Measurements from ENCODE around the gene MOBP. TPM values are rescaled to one million over a fixed set of nuclear protein-coding genes. Genes with fewer than 3 reads are reported as not detected.
"Not testable (repeated sequence)": the region's sequence is repeated elsewhere in the genome, so short reads cannot be mapped to it uniquely, and the experiment has no call there.

The MOBP gene, protein sequence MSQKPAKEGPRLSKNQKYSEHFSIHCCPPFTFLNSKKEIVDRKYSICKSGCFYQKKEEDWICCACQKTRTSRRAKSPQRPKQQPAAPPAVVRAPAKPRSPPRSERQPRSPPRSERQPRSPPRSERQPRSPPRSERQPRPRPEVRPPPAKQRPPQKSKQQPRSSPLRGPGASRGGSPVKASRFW
- total RNA-seq (2012; rRNA removed) (not detected in 2 replicates), polyA plus RNA-seq (2012; rRNA removed) (not detected in 2 replicates), Bru-seq, nascent RNA (percentile 2 among the genes with signal in this experiment), BruChase-seq, experiment 1, labeled RNA remaining after a 6-hour chase (percentile 5 among the genes with signal in this experiment), BruChase-seq, experiment 2, labeled RNA remaining after a 2-hour chase (percentile 7 among the genes with signal in this experiment)
- polyA plus RNA-seq (2012; cell fraction: cytosol; rRNA removed): not detected in 2 replicates
- not detected in 2 replicates for polyA plus RNA-seq (2012; cell fraction: nucleus; rRNA removed; ENCODE audit: low replicate concordance)
- long read RNA-seq: 0 reads

DNA sequence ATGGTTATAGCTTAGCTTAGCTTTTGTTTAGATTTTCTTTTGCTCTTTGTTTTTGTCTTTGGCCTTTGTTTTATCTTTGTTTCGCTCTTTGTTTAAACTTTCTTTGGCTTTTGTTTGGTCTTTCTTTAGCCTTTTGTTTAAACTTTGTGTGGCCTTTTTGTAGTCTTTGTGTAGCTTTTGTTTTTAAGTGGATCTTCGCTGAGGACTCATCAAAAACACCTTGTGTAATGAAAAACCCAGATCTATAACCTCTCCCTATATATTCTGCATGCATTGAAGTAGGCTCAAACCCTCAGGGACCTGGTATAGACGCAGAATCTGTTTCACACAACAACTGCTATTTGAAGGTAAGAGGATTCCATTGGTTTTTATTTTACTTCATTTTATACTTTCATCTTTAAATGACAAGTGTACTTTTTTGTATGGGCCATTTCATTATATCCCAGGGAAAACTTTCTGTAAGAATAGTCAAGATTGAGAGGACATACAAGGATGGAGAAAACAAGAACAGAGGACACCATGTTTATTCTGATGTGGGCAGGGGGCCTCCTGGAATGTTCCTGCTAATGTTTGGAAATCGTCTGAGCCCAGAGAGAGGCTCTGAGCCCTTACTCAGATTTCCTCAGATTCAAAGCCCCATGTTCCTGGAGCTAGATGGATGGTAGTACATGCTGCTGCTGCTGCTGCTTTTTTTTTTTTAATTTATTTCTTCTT lies at the start of gene MOBP:
TSS of gene MOBP (plus strand) at position 287 of the 714 bp plus-strand sequence. CDS start 34,390 bp downstream, outside the sequence.
- H3K9ac ChIP-seq (ENCODE audit: low read depth, low read length): no peak within 1 kb of the TSS
- no peaks in the 10 kb centered on the region for H3K9me1 ChIP-seq (ENCODE audit: insufficient read depth, low read length)
- H3K4me3 ChIP-seq (ENCODE audit: insufficient read depth, low read depth, low read length): no peak within 1 kb of the TSS
- no peak within 1 kb of the TSS for H3K27ac ChIP-seq (ENCODE audit: insufficient read depth, low read length)
- no peak within 1 kb of the TSS for H2AFZ ChIP-seq (replicated peaks; ENCODE audit: low read length, poor library complexity)
- H2AK9ac ChIP-seq (replicated peaks; ENCODE audit: low read depth, low read length, poor library complexity): no peak within 1 kb of the TSS
- ATAC-seq (ENCODE audit: low read depth) (no peak), DNase-seq (no peak)
- H4K20me1 ChIP-seq (ENCODE audit: insufficient read depth, low read length): no peaks in the 10 kb centered on the region
- H4K5ac ChIP-seq (ENCODE audit: low read depth, low read length): no peak within 1 kb of the TSS
- H3K23ac ChIP-seq (ENCODE audit: low read depth, low read length): no peak within 1 kb of the TSS
- dilution Hi-C loops (cut with HindIII; ENCODE audit: low sequenced_read_pairs, unreplicated experiment) (no loop called here), intact Hi-C loops (cut with micrococcal nuclease) (no loop called here), in situ Hi-C loops (cut with MboI; ENCODE audit: low sequenced_read_pairs) (no loop called here)
- no TSS peak for BruUV-seq (replicated peaks)
- no peaks in the 10 kb centered on the region for H3K36me3 ChIP-seq (ENCODE audit: control insufficient read depth, insufficient read depth, low read length)
- no peaks in the 10 kb centered on the region for H3K79me1 ChIP-seq (ENCODE audit: low read depth in 1 of 2, low read length in 2 of 2)
- no peak within 1 kb of the TSS for H3K14ac ChIP-seq (replicated peaks; ENCODE audit: low read depth, low read length)
- H4K91ac ChIP-seq (ENCODE audit: insufficient read depth, low read depth, low read length): no peak within 1 kb of the TSS
- H3K18ac ChIP-seq (ENCODE audit: low read depth, low read length): no peak within 1 kb of the TSS
- H3K4me2 ChIP-seq (ENCODE audit: low read depth, low read length): no peak within 1 kb of the TSS
- H2BK5ac ChIP-seq (ENCODE audit: low read depth, low read length, poor library complexity, severe bottlenecking): no peak within 1 kb of the TSS
- no peak within 1 kb of the TSS for H3K56ac ChIP-seq (ENCODE audit: extremely low read depth, insufficient read depth, low read length)
- no peak for TF ChIP-seq FOS (IDR thresholded peaks at IDR 0.05; ENCODE audit: low read depth, low read length)
- no peak for TF ChIP-seq MAFK (IDR thresholded peaks at IDR 0.05; ENCODE audit: low read depth, low read length)
- TF ChIP-seq SMC3 (IDR thresholded peaks at IDR 0.05; ENCODE audit: low read depth, low read length): no peak
- ChIA-PET POLR2A (ENCODE audit: unreplicated experiment) (no interaction called here), CTCF (no interaction called here)
- no peaks in the 10 kb centered on the region for H3K9me3 ChIP-seq (ENCODE audit: control insufficient read depth, insufficient read depth, low read length)
- no peak within 1 kb of the TSS for H2BK15ac ChIP-seq (ENCODE audit: low read depth, low read length)
- H3K4ac ChIP-seq (ENCODE audit: low read depth, low read length): no peak within 1 kb of the TSS
- H2AK5ac ChIP-seq (ENCODE audit: low read depth, low read length): no peak within 1 kb of the TSS
- no peak within 1 kb of the TSS for H2BK120ac ChIP-seq (ENCODE audit: low read depth, low read length)
- H4K8ac ChIP-seq (ENCODE audit: low read depth in 2 of 2, low read length in 2 of 2): no peak within 1 kb of the TSS
- no peaks in the 10 kb centered on the region for H3K4me1 ChIP-seq (ENCODE audit: control insufficient read depth, insufficient read depth, low read length)
- no peak within 1 kb of the TSS for H2BK20ac ChIP-seq (ENCODE audit: low read depth, low read length)
- no peaks in the 10 kb centered on the region; the same call in 1 of the 2 replicates for H3K27me3 ChIP-seq (ENCODE audit: control insufficient read depth, insufficient read depth, low read length)
- no CpG with 5 or more reads among the region's 4 CpGs for WGBS, 2 experiments (ENCODE audit: extremely low coverage in 2 of 2, insufficient read length in 1 of 2)

DNA sequence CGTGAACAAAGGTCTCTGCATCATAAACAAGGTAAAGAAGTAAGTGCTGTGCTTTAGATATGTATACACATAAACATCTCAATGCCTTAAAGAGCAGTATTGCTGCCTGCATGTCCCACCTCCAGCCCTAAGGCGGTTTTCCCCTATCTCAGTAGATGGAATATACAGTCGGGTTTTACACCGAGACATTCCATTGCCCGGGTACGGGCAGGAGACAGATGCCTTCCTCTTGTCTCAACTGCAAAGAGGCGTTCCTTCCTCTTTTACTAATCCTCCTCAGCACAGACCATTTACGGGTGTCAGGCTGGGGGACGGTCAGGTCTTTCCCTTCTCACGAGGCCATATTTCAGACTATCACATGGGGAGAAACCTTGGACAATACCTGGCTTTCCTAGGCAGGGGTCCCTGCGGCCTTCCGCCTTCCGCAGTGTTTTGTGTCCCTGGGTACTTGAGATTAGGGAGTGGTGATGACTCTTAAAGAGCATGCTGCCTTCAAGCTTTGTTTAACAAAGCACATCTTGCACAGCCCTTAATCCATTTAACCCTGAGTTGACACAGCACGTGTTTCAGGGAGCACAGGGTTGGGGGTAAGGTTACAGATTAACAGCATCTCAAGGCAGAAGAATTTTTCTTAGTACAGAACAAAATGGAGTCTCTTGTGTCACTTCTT lies 48.8 kb upstream of the MOBP start:
- H4K91ac ChIP-seq (ENCODE audit: insufficient read depth, low read depth, low read length); H2BK20ac ChIP-seq (ENCODE audit: low read depth, low read length); H4K8ac ChIP-seq (ENCODE audit: low read depth in 2 of 2, low read length in 2 of 2); H3K4me2 ChIP-seq (ENCODE audit: low read depth, low read length); CTCF ChIA-PET; H2BK120ac ChIP-seq (ENCODE audit: low read depth, low read length); H3K18ac ChIP-seq (ENCODE audit: low read depth, low read length); H3K56ac ChIP-seq (ENCODE audit: extremely low read depth, insufficient read depth, low read length); H3K27me3 ChIP-seq (ENCODE audit: control insufficient read depth, insufficient read depth, low read length); intact Hi-C loops (cut with micrococcal nuclease); H3K27ac ChIP-seq (ENCODE audit: insufficient read depth, low read length); POLR2A ChIA-PET (ENCODE audit: unreplicated experiment); dilution Hi-C loops (cut with HindIII; ENCODE audit: low sequenced_read_pairs, unreplicated experiment); H2AK9ac ChIP-seq (replicated peaks; ENCODE audit: low read depth, low read length, poor library complexity); H2BK15ac ChIP-seq (ENCODE audit: low read depth, low read length); H2AK5ac ChIP-seq (ENCODE audit: low read depth, low read length); H3K9me1 ChIP-seq (ENCODE audit: insufficient read depth, low read length); in situ Hi-C loops (cut with MboI; ENCODE audit: low sequenced_read_pairs); H2BK5ac ChIP-seq (ENCODE audit: low read depth, low read length, poor library complexity, severe bottlenecking); DNase-seq; H3K23ac ChIP-seq (ENCODE audit: low read depth, low read length); H3K36me3 ChIP-seq (ENCODE audit: control insufficient read depth, insufficient read depth, low read length); H3K9me3 ChIP-seq (ENCODE audit: control insufficient read depth, insufficient read depth, low read length); H3K9ac ChIP-seq (ENCODE audit: low read depth, low read length); BruUV-seq (replicated peaks); H3K14ac ChIP-seq (replicated peaks; ENCODE audit: low read depth, low read length); H3K4ac ChIP-seq (ENCODE audit: low read depth, low read length); H3K79me1 ChIP-seq (ENCODE audit: low read depth in 1 of 2, low read length in 2 of 2); H3K4me1 ChIP-seq (ENCODE audit: control insufficient read depth, insufficient read depth, low read length); H4K20me1 ChIP-seq (ENCODE audit: insufficient read depth, low read length); H4K5ac ChIP-seq (ENCODE audit: low read depth, low read length); H3K4me3 ChIP-seq (ENCODE audit: insufficient read depth, low read depth, low read length); ATAC-seq (ENCODE audit: low read depth); H2AFZ ChIP-seq (replicated peaks; ENCODE audit: low read length, poor library complexity): not testable (repeated sequence)
- no CpG with 5 or more reads among the region's 14 CpGs for WGBS, 2 experiments (ENCODE audit: extremely low coverage in 2 of 2, insufficient read length in 1 of 2)
